NB4 (cell line): ENCODE results near the gene CBX2.

Source experiments
- POLR2A ChIP-seq: IDR thresholded peaks from 2 replicates; pipeline ENCODE4 v1.6.1; 2011; ENCODE audit warnings: mild to moderate bottlenecking; ENCODE audit not compliant: insufficient read length; ENCODE audit errors: extremely low read depth
- TF ChIP-seq, protein P1 (sequence below): IDR thresholded peaks from one replicate; pipeline ENCODE4 v1.5.1; 2012; ENCODE audit warnings: low read depth, low read length
- TF ChIP-seq, protein P2 (sequence below): IDR thresholded peaks from 2 replicates; pipeline ENCODE4 v1.6.1; 2011; ENCODE audit warnings: low read depth, low read length

DNA sequence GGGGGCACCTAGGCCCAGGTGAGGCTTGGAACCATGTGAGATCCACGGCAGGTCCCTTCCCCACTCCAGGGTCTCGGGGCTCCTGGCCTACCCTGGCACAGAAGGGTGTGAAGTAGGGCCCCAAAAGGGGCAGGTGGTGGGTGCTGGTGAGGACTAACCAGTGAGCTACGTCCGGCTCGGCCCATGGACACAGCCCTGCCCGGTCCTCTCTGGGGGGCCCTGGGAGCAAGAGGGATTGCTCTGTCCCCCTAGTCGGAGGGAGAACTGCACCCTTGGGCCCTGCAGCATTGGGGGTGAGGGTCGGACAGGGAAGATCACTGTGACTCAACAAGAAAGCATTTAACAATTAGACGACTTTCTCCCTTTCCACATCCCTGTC, 44.3 kb upstream of the CBX2 start:
- TF ChIP-seq, protein P1, sequence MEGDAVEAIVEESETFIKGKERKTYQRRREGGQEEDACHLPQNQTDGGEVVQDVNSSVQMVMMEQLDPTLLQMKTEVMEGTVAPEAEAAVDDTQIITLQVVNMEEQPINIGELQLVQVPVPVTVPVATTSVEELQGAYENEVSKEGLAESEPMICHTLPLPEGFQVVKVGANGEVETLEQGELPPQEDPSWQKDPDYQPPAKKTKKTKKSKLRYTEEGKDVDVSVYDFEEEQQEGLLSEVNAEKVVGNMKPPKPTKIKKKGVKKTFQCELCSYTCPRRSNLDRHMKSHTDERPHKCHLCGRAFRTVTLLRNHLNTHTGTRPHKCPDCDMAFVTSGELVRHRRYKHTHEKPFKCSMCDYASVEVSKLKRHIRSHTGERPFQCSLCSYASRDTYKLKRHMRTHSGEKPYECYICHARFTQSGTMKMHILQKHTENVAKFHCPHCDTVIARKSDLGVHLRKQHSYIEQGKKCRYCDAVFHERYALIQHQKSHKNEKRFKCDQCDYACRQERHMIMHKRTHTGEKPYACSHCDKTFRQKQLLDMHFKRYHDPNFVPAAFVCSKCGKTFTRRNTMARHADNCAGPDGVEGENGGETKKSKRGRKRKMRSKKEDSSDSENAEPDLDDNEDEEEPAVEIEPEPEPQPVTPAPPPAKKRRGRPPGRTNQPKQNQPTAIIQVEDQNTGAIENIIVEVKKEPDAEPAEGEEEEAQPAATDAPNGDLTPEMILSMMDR: no peak
- TF ChIP-seq, protein P2, sequence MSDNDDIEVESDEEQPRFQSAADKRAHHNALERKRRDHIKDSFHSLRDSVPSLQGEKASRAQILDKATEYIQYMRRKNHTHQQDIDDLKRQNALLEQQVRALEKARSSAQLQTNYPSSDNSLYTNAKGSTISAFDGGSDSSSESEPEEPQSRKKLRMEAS: no peak
- no peak for TF ChIP-seq POLR2A
